ENCODE data around the gene GALNT2. TPM values are rescaled to one million over a fixed set of nuclear protein-coding genes. Genes with fewer than 3 reads are reported as not detected.

GALNT2 gene
- polyA plus RNA-seq, 3 donors, result 19.6 to 25.6 (median 23.4) TPM

DNA sequence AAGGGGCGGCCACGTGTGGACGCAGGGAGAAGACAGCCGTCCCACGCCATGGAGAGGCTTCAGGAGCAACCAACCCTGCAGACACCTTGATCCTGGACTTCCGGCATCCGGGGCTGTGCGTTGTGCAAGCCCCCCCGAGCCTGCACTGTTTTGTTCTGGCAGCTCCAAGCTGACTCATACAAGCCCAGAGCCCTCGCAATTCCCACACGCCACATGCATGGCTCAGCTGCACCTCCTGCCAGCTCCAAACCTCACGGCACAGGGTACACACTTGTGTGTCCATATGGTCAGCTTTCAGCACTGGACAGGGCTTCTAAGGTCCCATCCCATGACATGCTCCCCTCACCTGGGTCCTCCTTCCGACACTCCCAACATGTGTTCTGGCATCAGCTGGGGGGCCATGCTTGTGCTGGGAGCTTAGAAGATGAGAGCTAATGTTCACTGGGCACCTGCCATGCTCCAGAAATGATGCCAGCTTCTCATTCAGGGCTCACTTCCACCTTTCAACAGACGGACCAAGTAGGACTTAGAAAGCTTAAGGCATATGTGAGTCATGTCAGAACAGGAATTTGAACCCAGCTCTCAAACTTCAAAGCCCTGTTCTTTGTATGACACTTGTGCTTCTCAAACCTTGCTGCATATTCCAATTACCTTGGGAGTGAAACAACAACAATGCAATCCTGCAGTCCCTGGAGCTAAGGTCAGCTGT, 221.8 kb downstream of the GALNT2 start:
- Histone ChIP-seq H4K20me1 (ENCODE audit: insufficient read depth, low read length) (no peaks in the 10 kb centered on the region), H3K27me3 (ENCODE audit: control insufficient read depth in 2 of 2, insufficient read depth in 2 of 2, low read length in 2 of 2) (peaks cover 0 to 6% of the 10 kb centered on the region in 2 donors), H3K4me3 (replicated peaks in 1 of 3; ENCODE audit: low read depth in 2 of 3, low read length in 3 of 3) (no peak overlapping the region), H3K9ac (ENCODE audit: insufficient read depth, low read length, poor library complexity, severe bottlenecking) (no peak overlapping the region), H3K9me3 (replicated peaks in 1 of 2; ENCODE audit: control insufficient read depth in 1 of 2, insufficient read depth in 1 of 2, low read length in 2 of 2) (no peaks in the 10 kb centered on the region), H3K36me3 (replicated peaks in 1 of 2; ENCODE audit: control insufficient read depth in 1 of 2, insufficient read depth in 2 of 2, low read length in 2 of 2) (no peaks in the 10 kb centered on the region), H3K4me1 (ENCODE audit: control insufficient read depth in 1 of 2, insufficient read depth in 2 of 2, low read length in 2 of 2) (no peaks in the 10 kb centered on the region), H3K27ac (ENCODE audit: low read depth in 1 of 2, low read length in 2 of 2) (no peak overlapping the region), H3K79me2 (ENCODE audit: insufficient read depth, low read length) (no peaks in the 10 kb centered on the region), H3K4me2 (replicated peaks; ENCODE audit: extremely low read depth, low read length, poor library complexity, severe bottlenecking) (no peak overlapping the region), H2AFZ (ENCODE audit: insufficient read depth, low read depth, low read length, poor library complexity, severe bottlenecking) (no peak overlapping the region)
- intact Hi-C loops (cut with micrococcal nuclease), result no loop called here
- peaks cover 2 to 5% of the 10 kb centered on the region in 2 donors for H3K36me3 Mint-ChIP-seq
- H3K9me3 Mint-ChIP-seq, result peaks cover 0 to 2% (median 0%) of the 10 kb centered on the region in 7 donors
- WGBS (ENCODE audit: insufficient coverage), result 91% methylated on average over 13 of the region's 14 CpGs
- peaks cover 18 to 28% (median 22%) of the 10 kb centered on the region in 3 donors for H3K27me3 Mint-ChIP-seq (ENCODE audit: low read depth in 3 of 3)
- no peak overlapping the region for H3K27ac Mint-ChIP-seq
- H3K4me1 Mint-ChIP-seq, result peaks cover 4% of the 10 kb centered on the region
- no peak overlapping the region for H3K4me3 Mint-ChIP-seq
- no peak for TF ChIP-seq CTCF (IDR thresholded peaks at IDR 0.05)
- no peak for DNase-seq

DNA sequence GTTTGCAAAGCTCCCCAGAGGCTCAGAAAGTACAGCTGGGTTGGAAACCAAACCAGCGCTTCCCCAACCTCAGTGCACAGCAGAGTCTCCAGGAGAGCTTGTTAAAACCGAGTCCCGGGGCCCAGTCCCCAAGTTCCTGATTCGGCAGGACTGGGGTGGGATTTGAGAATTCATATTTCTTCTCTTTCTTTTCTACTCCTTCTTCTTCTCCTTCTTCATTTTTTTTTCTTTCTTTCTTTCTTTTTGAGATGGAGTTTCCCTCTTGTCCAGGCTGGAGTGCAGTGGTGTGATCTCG, 222.3 kb downstream of the GALNT2 start:
- WGBS (ENCODE audit: insufficient coverage), result no CpG with 5 or more reads among the region's 5 CpGs
- Histone ChIP-seq H3K27ac (ENCODE audit: low read depth in 1 of 2, low read length in 2 of 2) (no peak overlapping the region), H2AFZ (ENCODE audit: insufficient read depth, low read depth, low read length, poor library complexity, severe bottlenecking) (no peak overlapping the region), H3K4me2 (replicated peaks; ENCODE audit: extremely low read depth, low read length, poor library complexity, severe bottlenecking) (no peak overlapping the region), H3K4me3 (replicated peaks in 1 of 3; ENCODE audit: low read depth in 2 of 3, low read length in 3 of 3) (no peak overlapping the region), H3K4me1 (ENCODE audit: control insufficient read depth in 1 of 2, insufficient read depth in 2 of 2, low read length in 2 of 2) (no peaks in the 10 kb centered on the region), H3K27me3 (ENCODE audit: control insufficient read depth in 2 of 2, insufficient read depth in 2 of 2, low read length in 2 of 2) (peaks cover 0 to 6% of the 10 kb centered on the region in 2 donors), H3K9me3 (replicated peaks in 1 of 2; ENCODE audit: control insufficient read depth in 1 of 2, insufficient read depth in 1 of 2, low read length in 2 of 2) (no peaks in the 10 kb centered on the region), H3K9ac (ENCODE audit: insufficient read depth, low read length, poor library complexity, severe bottlenecking) (no peak overlapping the region), H4K20me1 (ENCODE audit: insufficient read depth, low read length) (no peaks in the 10 kb centered on the region), H3K79me2 (ENCODE audit: insufficient read depth, low read length) (no peaks in the 10 kb centered on the region), H3K36me3 (replicated peaks in 1 of 2; ENCODE audit: control insufficient read depth in 1 of 2, insufficient read depth in 2 of 2, low read length in 2 of 2) (no peaks in the 10 kb centered on the region)
- H3K27me3 Mint-ChIP-seq (ENCODE audit: low read depth in 3 of 3), result peaks cover 18 to 28% (median 23%) of the 10 kb centered on the region in 3 donors
- peaks cover 4% of the 10 kb centered on the region for H3K4me1 Mint-ChIP-seq
- DNase-seq, result no peak
- peaks cover 0 to 2% (median 0%) of the 10 kb centered on the region in 7 donors for H3K9me3 Mint-ChIP-seq
- intact Hi-C loops (cut with micrococcal nuclease), result no loop called here
- no peak for TF ChIP-seq CTCF (IDR thresholded peaks at IDR 0.05)
- no peak overlapping the region for H3K27ac Mint-ChIP-seq
- peaks cover 2 to 3% of the 10 kb centered on the region in 2 donors for H3K36me3 Mint-ChIP-seq
- H3K4me3 Mint-ChIP-seq, result no peak overlapping the region

Data from CD14-positive monocyte (primary cell).